Duodenal mucosa (tissue), 2 donors: Measurements from ENCODE around the gene PACSIN1.

Experiments used
- H3K27ac ChIP-seq: one replicate; pipeline ENCODE4 v1.7.0; 2013; ENCODE audit warnings: low read depth, low read length
- H3K27me3 ChIP-seq, 2 donors: one replicate each; pipeline ENCODE4 v1.7.0; 2013; ENCODE audit warnings: low read length in 2 of 2, control low read depth in 1 of 2; ENCODE audit not compliant: insufficient read depth in 2 of 2, control insufficient read depth in 1 of 2
- H3K36me3 ChIP-seq, 2 donors: one replicate each; pipeline ENCODE4 v1.7.0; 2013; ENCODE audit warnings: low read length in 2 of 2, control low read depth in 1 of 2; ENCODE audit not compliant: insufficient read depth in 2 of 2, control insufficient read depth in 1 of 2
- H3K4me1 ChIP-seq, 2 donors: one replicate each; pipeline ENCODE4 v1.7.0; 2013; ENCODE audit warnings: low read length in 2 of 2, control low read depth in 1 of 2; ENCODE audit not compliant: insufficient read depth in 2 of 2, control insufficient read depth in 1 of 2
- H3K4me3 ChIP-seq, 2 donors: one replicate each; pipeline ENCODE4 v1.7.0; 2013; ENCODE audit warnings: low read length in 2 of 2, low read depth in 1 of 2
- H3K9ac ChIP-seq, 2 donors: one replicate each; pipeline ENCODE4 v1.7.0; 2013; ENCODE audit warnings: low read length in 2 of 2, low read depth in 1 of 2
- H3K9me3 ChIP-seq, 2 donors: one replicate each; pipeline ENCODE4 v1.7.0; 2013; ENCODE audit warnings: low read length in 2 of 2, control low read depth in 1 of 2; ENCODE audit not compliant: control insufficient read depth in 1 of 2

PACSIN1 gene

DNA sequence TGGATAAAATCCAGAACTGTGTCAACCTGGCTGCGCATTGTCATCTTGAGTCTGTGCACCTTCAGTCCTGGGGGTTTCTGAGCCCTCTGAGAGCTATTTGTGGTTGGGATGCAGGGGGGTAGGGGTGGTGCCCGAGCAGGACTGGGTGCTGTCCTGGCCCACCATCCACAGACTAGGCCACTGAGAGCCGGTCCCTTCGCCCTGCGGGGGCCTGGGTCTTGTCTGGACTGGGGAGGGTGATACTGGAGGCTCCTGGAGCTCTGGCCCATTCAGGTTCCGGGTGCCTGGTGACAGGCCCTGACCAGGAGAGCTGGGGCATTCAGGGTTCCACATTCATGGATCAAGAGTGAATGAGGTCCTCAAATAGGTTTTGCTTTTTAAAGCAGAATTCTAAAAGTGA, 69.3 kb downstream of the PACSIN1 start:
- Histone ChIP-seq H3K4me1 (peaks cover 21 to 33% of the 10 kb centered on the region in 2 donors), H3K9me3 (no peaks in the 10 kb centered on the region)

DNA sequence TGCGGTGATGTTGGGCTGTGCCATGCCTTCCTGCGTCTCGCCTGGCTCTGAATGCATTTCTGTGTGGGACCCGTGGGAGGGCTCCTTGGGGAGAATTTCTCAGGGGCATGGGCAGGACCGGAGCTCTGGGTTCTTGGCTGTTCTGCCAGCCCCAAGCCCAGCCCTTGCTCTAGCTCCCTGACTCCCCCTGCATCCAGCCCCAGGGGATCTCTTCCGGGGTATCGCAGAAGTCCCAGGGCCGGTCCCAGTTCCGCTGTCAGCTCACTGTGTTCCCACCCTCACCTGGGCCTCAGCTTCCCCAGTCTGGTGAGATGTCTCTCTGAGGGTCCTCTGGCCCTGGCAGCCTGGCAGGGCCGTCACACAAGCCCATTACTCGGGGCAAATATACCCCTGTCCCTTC, 69.8 kb downstream of the PACSIN1 start:
- Histone ChIP-seq H3K4me1 (peaks cover 17 to 31% of the 10 kb centered on the region in 2 donors), H3K9ac (no peak overlapping the region), H3K27ac (no peak overlapping the region), H3K4me3 (no peak overlapping the region), H3K9me3 (no peaks in the 10 kb centered on the region), H3K27me3 (no peaks in the 10 kb centered on the region), H3K36me3 (no peaks in the 10 kb centered on the region)

More for the DNA sequence above, 69.3 kb downstream of the PACSIN1 start:
- Histone ChIP-seq H3K27me3 (no peaks in the 10 kb centered on the region), H3K36me3 (no peaks in the 10 kb centered on the region), H3K9ac (no peak overlapping the region), H3K4me3 (no peak overlapping the region), H3K27ac (no peak overlapping the region)

DNA sequence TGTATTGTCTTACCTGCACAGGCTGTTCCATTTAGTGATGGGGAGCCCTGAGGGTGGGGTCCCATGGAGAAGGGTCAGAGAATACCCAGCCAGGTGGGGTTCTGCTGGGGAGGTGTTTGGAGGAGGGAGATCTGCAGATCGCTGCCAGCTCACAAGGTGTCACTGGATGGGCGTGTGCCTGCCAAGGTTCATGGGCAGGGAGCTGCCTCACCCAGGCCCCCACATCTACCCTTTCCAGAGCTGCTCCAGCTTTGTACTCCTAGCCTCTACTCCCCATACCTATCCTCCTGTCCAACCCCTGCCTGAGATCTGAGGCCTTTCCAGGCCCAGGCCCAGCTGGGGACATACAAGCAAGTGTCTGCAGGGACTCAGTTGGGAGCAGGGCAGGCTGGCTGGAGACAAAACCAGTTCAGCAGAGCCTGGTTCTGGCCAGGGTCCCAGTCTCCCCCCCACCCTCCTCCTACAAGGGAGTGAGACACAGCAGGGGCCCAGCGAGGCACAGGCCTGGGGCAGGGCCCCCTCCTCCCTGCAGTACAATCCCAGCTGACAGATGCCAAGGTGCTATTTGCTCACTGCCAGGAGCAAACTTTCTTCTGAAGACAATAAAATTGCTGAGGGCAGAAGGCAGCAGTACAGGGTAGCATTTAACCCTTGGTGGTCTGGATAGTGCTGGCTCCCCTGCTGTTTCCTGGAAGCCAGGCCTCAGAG, 70.5 kb downstream of the PACSIN1 start:
- Histone ChIP-seq H3K4me1 (peaks cover 17 to 31% of the 10 kb centered on the region in 2 donors), H3K36me3 (no peaks in the 10 kb centered on the region), H3K9me3 (no peaks in the 10 kb centered on the region), H3K9ac (peak overlapping the region; percentile 43 to 45), H3K27ac (peak overlapping the region; percentile 49), H3K27me3 (no peaks in the 10 kb centered on the region), H3K4me3 (peak overlapping the region in 1 of 2 donors; percentile 40)

DNA sequence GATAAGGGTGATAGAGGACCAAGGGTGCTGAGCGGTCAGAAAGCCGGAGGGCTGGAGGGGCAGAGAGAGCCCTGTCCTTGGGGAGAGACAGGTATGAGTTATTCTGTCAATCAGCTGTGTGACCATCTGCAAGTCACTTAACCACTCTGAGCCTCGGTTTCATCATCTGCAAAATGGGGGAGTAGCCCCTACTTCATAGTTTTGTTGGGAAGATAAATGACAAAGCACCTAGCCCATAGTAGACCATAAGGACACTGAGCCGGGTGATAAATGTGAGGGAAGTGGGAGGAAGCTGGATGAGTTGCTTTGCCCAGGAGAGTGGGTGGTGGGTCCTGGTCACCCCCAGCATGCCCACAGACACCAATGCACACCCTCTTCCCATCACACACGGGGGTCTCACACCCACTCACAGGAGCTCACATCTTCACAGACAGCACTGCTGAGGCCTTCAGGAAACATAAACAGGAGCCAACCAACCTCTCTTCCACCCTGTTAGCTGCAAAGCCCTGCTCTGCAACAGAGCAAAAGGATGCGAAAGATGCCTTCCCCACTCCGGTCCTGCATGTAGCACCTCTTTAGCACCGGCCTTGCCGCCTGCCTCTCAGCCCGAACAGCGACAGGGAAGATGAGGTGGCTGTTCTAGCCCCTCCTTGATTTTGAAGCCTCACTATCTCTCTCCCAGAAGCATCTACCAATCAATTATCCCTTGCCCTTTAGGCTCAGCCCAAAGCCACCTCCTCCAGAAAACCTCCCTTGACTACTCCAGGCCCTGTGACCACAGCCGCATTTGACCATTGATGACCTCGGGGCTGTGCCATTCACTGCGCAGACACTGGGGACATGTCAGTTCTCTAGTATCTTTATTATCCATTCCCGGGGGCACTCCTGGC, 71.3 kb downstream of the PACSIN1 start:
- peak overlapping the region; percentile 49 for H3K27ac ChIP-seq
- H3K9ac ChIP-seq = peak overlapping the region in 1 of 2 donors; percentile 14
- H3K9me3 ChIP-seq = no peaks in the 10 kb centered on the region
- peaks cover 17 to 31% of the 10 kb centered on the region in 2 donors for H3K4me1 ChIP-seq
- H3K36me3 ChIP-seq = no peaks in the 10 kb centered on the region
- H3K27me3 ChIP-seq = no peaks in the 10 kb centered on the region
- H3K4me3 ChIP-seq = no peak overlapping the region

DNA sequence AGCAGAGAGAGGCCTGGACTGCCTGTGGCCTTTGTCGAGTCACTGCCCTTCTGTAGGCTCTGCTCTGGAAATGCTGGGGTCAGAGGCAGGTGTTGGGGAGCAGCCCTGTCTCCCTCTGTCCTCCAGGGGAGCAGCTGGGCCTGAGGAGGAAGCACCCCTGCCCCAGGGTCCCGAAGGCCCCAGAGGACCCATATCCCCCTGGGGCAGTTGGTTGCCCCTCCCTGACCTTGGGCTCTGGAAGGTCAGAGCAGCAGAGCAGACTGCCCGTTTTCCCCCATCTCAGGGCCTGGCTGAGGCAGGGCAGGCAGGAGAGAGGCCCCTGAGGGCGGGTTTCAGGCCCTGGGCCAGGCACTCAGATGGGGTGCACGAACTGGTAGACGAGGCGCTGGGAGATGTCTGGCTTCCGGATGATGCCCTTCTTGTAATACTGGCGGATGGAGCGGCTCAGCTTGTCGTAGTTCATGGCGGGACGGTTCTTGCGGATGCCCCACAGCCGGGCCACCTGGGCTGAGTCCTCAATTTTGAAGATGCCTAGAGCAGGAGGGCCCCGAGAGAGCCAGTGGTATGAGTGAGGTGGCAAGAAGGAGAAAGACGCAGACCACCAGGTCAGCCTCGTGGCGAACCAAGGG, 72.2 kb downstream of the PACSIN1 start:
- H3K36me3 ChIP-seq = no peaks in the 10 kb centered on the region
- peaks cover 17 to 31% of the 10 kb centered on the region in 2 donors for H3K4me1 ChIP-seq
- H3K9me3 ChIP-seq = no peaks in the 10 kb centered on the region
- H3K4me3 ChIP-seq = no peak overlapping the region
- no peaks in the 10 kb centered on the region for H3K27me3 ChIP-seq
- no peak overlapping the region for H3K27ac ChIP-seq
- H3K9ac ChIP-seq = no peak overlapping the region

DNA sequence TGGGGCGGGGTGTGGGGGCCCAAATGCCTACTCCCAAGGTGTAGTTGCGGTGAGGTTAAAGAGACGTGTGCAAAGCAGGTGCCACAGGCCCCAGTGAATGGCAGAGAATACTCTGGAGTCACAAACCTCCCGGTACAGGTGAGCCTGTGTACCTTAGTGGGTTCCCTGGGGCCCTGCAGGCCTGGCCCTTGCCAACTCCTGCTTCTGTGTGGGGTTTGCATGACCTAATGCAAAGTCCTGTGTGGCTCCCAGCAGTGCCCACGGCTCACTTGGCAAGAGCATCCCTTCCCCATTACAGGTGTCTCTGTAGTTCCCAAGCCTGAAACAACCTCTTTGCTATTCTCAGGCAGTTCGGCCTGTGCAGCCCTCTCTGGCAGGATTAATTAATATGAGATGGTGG, 72.7 kb downstream of the PACSIN1 start:
- H3K36me3 ChIP-seq = no peaks in the 10 kb centered on the region
- no peaks in the 10 kb centered on the region for H3K9me3 ChIP-seq
- no peaks in the 10 kb centered on the region for H3K27me3 ChIP-seq
- H3K27ac ChIP-seq = no peak overlapping the region
- H3K4me3 ChIP-seq = peak overlapping the region in 1 of 2 donors; percentile 36
- peaks cover 17 to 31% of the 10 kb centered on the region in 2 donors for H3K4me1 ChIP-seq
- H3K9ac ChIP-seq = peak overlapping the region in 1 of 2 donors; percentile 21

DNA sequence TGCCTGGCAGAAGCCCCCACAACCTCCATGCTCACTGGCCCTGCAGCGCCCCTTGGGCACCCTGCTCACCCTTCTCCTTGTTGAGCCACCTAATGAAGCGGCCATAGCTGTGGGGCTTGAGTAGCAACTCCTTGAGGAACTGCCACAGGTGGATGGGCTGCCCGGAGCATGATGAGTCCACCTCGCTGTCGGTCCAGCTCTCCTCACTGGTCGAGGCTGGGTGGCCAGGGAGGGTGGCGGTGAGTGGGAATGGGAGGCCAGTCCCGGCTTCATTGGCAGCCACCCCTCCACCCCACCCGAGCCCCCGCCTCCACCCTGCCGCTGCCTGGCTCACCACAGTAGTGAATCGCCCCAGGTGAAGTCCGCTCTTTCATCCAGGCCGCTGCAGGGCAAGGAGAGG, 73.3 kb downstream of the PACSIN1 start:
- Histone ChIP-seq H3K27me3 (no peaks in the 10 kb centered on the region), H3K4me3 (peak overlapping the region in 1 of 2 donors; percentile 36), H3K9ac (peak overlapping the region in 1 of 2 donors; percentile 21), H3K36me3 (no peaks in the 10 kb centered on the region), H3K27ac (no peak overlapping the region), H3K4me1 (peaks cover 17 to 31% of the 10 kb centered on the region in 2 donors), H3K9me3 (no peaks in the 10 kb centered on the region)

DNA sequence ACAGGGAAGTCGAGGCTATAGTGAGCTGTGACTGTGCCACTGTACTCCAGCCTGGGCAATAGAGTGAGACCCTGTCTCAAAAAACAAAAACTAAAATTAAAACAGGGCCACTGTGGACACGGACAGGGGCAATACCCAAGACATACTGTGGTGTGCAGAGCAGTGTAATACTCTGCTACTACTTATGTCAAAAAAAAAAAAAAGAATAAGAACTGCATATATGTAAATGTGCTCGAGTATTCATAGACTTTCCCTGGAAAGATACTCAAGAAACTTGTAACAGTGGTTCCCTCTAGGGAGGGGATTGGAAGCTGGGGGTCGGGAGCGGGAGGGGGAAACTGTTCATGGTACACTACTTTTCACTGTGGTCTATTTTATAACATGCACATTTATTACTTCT, 74.3 kb downstream of the PACSIN1 start:
- Histone ChIP-seq H3K4me3 (no peak overlapping the region), H3K9me3 (no peaks in the 10 kb centered on the region), H3K36me3 (no peaks in the 10 kb centered on the region), H3K27me3 (no peaks in the 10 kb centered on the region), H3K9ac (no peak overlapping the region), H3K4me1 (peaks cover 22 to 39% of the 10 kb centered on the region in 2 donors), H3K27ac (no peak overlapping the region)

DNA sequence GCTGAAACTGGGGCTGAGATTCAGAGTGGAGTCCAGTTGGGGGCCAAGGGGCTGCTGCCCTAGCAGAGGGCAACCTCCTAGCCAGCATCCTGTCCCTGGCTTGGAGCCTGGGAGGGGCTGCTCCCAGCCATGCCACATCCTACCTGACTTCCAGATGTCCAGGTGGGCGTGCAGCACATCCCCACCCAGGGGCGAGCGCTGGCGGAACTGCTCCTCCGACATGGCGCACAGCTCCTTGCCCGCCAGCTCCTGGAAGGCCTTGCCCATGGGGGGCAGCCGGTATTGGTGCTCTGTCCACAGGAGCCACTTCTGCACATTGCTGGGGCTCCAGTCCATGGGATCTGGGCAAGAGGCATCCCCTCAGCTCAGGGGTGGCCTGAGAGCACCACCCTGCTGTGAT, 75.0 kb downstream of the PACSIN1 start:
- Histone ChIP-seq H3K9me3 (no peaks in the 10 kb centered on the region), H3K4me3 (no peak overlapping the region), H3K4me1 (peaks cover 21 to 33% of the 10 kb centered on the region in 2 donors)

DNA sequence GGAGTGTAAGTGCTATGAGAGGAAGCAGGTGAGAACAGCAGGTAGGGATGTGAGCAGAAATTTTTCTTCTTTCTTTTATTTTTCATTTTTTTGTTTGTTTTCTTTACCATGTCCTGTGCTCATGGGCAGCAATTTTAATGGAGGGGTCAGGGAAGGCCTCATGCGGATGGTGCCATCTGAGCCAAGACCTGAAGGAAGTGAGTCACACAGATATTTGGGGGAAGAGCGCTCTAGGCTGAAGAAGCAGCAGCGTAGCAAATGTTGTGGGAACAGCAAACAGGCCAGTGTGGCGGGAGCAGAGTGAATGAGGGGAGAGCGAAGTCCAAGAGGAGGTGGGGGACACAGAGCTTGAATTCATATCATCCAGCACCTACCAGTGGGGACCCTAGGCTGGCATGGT, 77.5 kb downstream of the PACSIN1 start:
- H3K4me3 ChIP-seq = no peak overlapping the region
- no peak overlapping the region for H3K27ac ChIP-seq
- H3K36me3 ChIP-seq = no peaks in the 10 kb centered on the region
- H3K9ac ChIP-seq = no peak overlapping the region
- H3K9me3 ChIP-seq = no peaks in the 10 kb centered on the region
- peaks cover 28 to 35% of the 10 kb centered on the region in 2 donors for H3K4me1 ChIP-seq
- H3K27me3 ChIP-seq = no peaks in the 10 kb centered on the region

More for the DNA sequence above, 75.0 kb downstream of the PACSIN1 start:
- H3K36me3 ChIP-seq = no peaks in the 10 kb centered on the region
- no peak overlapping the region for H3K9ac ChIP-seq
- H3K27ac ChIP-seq = no peak overlapping the region
- H3K27me3 ChIP-seq = no peaks in the 10 kb centered on the region
